Gastrocnemius medialis (tissue), 4 donors: ENCODE data around the gene MAP1LC3B.

Source experiments
- CTCF ChIP-seq, 5 experiments: fragments of 450-650 bp in 3 of 5; fragments of 200-600 bp in 2 of 5; sonication (generic) in 2 of 5; IDR thresholded peaks in 4 of 5; conservative IDR thresholded peaks in 1 of 5; 1 replicate in 4 of 5; 2 replicates in 1 of 5; pipeline ENCODE4 v1.5.1; 2016 to 2019; ENCODE audit warnings: antibody characterized with exemption in 5 of 5, mild to moderate bottlenecking in 3 of 5, moderate library complexity in 3 of 5
- POLR2A ChIP-seq, 2 donors: fragments of 450-650 bp; IDR thresholded peaks; one replicate each; pipeline ENCODE4 v1.6.1; 2017; ENCODE audit warnings: antibody characterized with exemption in 2 of 2, mild to moderate bottlenecking in 2 of 2, moderate library complexity in 2 of 2

GRCh38 chr16:87410530-87410929 is 18.4 kb downstream of the MAP1LC3B start:
- TF ChIP-seq CTCF (IDR thresholded peaks at IDR 0.05 in 4 of 5, conservative IDR thresholded peaks at IDR 0.05 in 1 of 5) (no peak), POLR2A (IDR thresholded peaks at IDR 0.05) (no peak)
